DMS 273 (cell line): ENCODE measurements around the gene IFNK.

Source experiments
- DNase-seq: peaks from one replicate; lab custom pipeline; 2025; ENCODE audit not compliant: unreplicated experiment; lab: John Stamatoyannopoulos, UW

Gene IFNK

GRCh38 chr9:27572061-27572460, 48.0 kb downstream of the IFNK start:
- no peak for DNase-seq

GRCh38 chr9:27572566-27572917, 48.5 kb downstream of the IFNK start:
- peak; percentile 51 for DNase-seq

GRCh38 chr9:27572918-27573633, 49.0 kb downstream of the IFNK start, which contains the start of gene C9orf72:
TSS of gene C9orf72 (minus strand) at chr9:27573481. CDS start at chr9:27567120, 6,361 bp downstream.
- peak; percentile 89 for DNase-seq

GRCh38 chr9:27573634-27574590, 49.8 kb downstream of the IFNK start:
- peak; percentile 98 for DNase-seq
